ENCODE results near the gene SACM1L.
A peak's percentile ranks its signal among the peaks of the same experiment; 100 is the strongest.
"Not testable (repeated sequence)": the region's sequence is repeated elsewhere in the genome, so short reads cannot be mapped to it uniquely, and the experiment has no call there.

The SACM1L gene

DNA sequence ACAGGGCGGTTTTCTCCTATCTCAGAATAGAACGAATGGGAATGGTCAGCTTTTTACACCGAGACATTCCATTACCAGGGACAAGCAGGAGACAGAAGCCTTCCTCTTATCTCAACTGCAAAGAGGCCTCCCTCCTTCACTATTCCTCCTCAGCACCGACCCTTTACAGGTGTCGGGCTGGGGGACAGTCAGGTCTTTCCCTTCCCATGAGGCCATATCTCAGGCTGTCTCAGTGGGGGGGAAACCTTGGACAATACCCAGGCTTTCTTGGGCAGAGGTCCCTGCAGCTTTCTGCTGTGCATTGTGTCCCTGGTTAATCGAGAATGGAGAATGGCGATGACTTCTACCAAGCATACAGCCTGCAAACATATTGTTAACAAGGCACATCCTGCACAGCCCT lies 67.9 kb downstream of the SACM1L start:
- H3K9me3 Mint-ChIP-seq; ATAC-seq; H3K4me3 Mint-ChIP-seq; H3K27ac Mint-ChIP-seq; H3K4me1 Mint-ChIP-seq; H3K36me3 Mint-ChIP-seq; DNase-seq (ENCODE audit: low spot score in 2 of 2): not testable (repeated sequence)

DNA sequence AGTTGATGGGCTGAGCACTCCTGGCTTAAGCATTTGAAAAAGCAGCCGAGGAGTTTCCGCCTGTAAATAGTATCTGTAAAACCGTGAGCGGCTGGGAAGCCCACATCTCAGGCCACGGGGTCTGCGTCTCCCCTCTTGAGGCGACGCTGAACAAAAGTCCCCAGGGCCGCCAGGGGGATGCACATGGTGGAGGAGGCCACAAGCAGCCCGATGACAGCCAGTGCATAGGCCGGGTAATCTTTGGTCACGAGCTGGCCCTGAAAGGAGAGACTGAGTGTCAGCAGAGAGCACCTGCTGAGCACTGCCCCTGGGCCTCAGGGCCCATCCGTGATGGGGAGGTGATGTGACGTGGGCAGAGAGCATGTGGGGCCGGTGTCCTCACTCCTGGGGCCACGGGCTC lies 69.7 kb downstream of the SACM1L start:
- H3K4me1 Mint-ChIP-seq: peaks cover 9% of the 10 kb centered on the region

DNA sequence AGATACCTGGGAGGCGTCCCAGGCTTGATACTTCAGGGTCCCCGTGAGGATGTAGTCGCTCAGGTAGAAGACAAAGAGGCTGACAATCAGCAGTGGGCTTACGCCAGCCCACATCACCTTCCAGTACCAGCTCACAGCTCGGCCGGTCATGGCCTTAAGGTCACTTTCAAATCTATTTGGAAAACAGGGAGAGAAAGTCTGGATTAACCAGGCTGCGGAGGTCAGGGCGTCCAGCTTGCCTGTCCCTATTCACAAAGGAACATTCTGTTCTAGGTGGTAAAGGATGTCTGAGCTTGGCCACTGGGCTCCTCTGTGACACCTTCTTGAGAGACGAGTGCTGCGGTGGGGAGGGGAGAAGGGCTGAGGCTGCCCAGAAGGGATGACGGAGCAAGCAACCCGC lies 70.7 kb downstream of the SACM1L start:
- Mint-ChIP-seq H3K36me3 (no peaks in the 10 kb centered on the region), H3K4me3 (no peak overlapping the region), H3K27ac (no peak overlapping the region), H3K9me3 (no peaks in the 10 kb centered on the region), H3K4me1 (peaks cover 9% of the 10 kb centered on the region)
- no peak for ATAC-seq
- no peak for DNase-seq (ENCODE audit: low spot score in 2 of 2)

More for the DNA sequence above, 69.7 kb downstream of the SACM1L start:
- no peaks in the 10 kb centered on the region for H3K9me3 Mint-ChIP-seq
- no peak overlapping the region for H3K4me3 Mint-ChIP-seq
- ATAC-seq (no peak), DNase-seq (ENCODE audit: low spot score in 2 of 2) (no peak)
- H3K36me3 Mint-ChIP-seq: peaks cover 4% of the 10 kb centered on the region
- H3K27ac Mint-ChIP-seq: no peak overlapping the region

DNA sequence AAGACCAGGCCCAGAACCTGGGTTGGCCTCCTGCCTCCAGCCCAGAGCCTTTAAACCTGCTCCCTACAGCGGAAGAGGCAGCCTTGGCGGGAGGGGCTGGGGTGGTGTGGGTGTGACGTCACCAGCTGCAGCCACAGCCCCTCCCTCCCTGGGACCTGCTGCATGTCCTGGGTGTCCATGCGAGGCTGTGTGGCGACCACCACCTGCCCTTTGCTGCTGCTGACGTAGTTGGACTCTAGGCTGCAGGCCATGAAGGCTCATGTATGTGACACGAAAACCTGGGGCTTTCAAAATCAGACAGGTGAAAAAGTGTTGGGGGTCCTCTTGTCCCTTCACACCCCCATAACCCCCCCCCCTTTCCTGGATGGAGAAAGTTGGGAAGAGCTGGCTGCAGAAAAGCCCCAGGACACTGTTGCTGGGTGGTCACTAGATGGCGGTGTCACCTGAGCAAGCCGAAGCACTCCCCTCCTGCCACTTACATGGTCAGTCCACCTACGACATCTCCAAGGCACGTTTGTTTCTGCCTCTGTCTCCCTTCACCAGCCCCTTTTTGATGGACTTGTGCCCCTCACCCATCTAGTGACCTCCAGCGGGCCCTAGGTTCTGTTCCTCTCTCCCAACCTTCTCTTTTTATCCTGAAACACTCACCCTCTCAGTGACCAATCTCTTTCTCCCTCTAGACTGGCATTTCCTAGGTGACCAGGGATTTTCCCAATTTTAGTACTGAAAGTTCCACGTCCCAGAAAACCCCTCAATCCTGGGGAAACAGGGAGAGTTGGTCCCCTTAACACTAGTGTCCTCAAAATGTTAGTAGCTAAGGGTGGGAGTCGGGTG lies 71.9 kb downstream of the SACM1L start:
- peak in 1 of 2 donors; percentile 25 for DNase-seq (ENCODE audit: low spot score in 2 of 2)
- H3K36me3 Mint-ChIP-seq: no peaks in the 10 kb centered on the region
- H3K4me3 Mint-ChIP-seq: no peak overlapping the region
- H3K4me1 Mint-ChIP-seq: peaks cover 9% of the 10 kb centered on the region
- peak; percentile 74 for ATAC-seq
- no peaks in the 10 kb centered on the region for H3K9me3 Mint-ChIP-seq
- H3K27ac Mint-ChIP-seq: no peak overlapping the region

DNA sequence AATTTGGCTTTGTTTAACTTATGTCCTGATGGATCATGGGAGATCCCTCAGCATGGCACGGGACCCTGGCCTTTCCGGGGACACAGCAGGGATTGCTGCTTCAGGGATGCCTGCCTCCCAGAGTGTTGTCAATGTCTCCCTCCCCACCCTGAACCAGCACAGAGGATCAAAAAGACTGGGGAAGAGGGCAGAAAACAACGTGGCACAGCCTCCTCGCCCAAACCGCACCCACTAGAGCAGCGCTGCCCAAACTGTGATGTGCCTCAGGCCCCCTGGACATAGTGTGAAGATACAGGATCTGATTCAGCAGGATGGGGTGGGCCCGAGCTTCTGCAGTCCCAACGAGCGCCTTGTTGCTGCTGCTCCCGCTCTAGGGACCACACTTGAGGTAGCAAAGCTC lies 72.6 kb downstream of the SACM1L start:
- no peak for ATAC-seq
- Mint-ChIP-seq H3K36me3 (no peaks in the 10 kb centered on the region), H3K4me3 (no peak overlapping the region), H3K27ac (no peak overlapping the region), H3K9me3 (no peaks in the 10 kb centered on the region), H3K4me1 (peaks cover 9% of the 10 kb centered on the region)
- DNase-seq (ENCODE audit: low spot score in 2 of 2): no peak

DNA sequence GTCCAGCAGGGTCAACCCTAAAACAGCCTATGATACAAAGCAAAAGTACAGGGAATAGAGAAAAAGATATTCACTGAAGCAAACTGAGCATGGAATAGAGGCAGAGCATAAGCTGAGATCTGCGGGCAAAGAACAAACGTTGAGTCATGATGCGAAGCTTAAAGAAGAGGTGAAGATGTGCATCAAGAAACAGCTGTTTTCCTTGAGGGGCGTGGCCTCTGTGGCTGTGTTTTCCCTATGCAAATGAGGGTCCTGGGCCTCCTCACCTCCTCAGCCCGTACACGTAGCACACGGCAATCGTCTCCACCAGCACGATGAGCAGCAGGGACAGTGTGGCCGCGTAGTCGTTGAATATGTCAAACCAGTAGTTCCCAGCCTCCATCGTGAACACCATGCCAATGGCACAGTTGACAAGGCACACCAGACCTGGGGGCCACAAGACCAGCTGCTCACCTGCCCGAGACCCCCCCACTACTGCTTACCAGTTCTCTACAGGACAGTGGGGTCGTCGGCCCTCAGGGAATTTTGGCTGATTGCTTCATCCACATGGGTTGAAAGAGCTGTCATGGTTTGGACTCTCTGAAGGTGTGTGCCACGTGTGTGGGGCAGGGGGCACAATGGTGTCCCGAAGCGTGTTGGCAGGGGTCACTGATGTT lies 73.6 kb downstream of the SACM1L start:
- DNase-seq (ENCODE audit: low spot score in 2 of 2): no peak
- Mint-ChIP-seq H3K36me3 (no peaks in the 10 kb centered on the region), H3K9me3 (peaks cover 5% of the 10 kb centered on the region), H3K27ac (no peak overlapping the region), H3K4me1 (peaks cover 9% of the 10 kb centered on the region), H3K4me3 (no peak overlapping the region)
- no peak for ATAC-seq

DNA sequence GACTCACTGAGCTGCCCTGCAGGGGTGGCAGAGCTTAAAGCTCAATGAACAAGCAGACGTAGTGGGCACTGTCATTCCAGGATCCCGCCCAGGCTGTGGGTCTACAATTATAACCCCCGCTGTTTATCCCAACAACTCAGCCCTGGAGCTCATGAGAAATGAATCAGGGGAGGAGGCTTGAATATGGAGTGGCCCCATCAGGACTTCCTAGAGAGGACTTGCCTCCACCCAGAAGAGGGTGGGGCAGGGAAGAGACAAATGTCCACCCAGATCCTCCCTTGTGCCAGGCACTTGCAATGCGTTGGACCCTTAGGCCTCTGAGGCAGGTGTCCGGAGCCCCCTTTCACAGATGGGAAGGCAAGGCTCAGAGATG lies 74.1 kb downstream of the SACM1L start:
- DNase-seq (ENCODE audit: low spot score in 2 of 2) (no peak), ATAC-seq (no peak)
- H3K9me3 Mint-ChIP-seq: peaks cover 5% of the 10 kb centered on the region
- H3K27ac Mint-ChIP-seq: no peak overlapping the region
- no peaks in the 10 kb centered on the region for H3K36me3 Mint-ChIP-seq
- H3K4me1 Mint-ChIP-seq: peaks cover 9% of the 10 kb centered on the region
- H3K4me3 Mint-ChIP-seq: no peak overlapping the region

DNA sequence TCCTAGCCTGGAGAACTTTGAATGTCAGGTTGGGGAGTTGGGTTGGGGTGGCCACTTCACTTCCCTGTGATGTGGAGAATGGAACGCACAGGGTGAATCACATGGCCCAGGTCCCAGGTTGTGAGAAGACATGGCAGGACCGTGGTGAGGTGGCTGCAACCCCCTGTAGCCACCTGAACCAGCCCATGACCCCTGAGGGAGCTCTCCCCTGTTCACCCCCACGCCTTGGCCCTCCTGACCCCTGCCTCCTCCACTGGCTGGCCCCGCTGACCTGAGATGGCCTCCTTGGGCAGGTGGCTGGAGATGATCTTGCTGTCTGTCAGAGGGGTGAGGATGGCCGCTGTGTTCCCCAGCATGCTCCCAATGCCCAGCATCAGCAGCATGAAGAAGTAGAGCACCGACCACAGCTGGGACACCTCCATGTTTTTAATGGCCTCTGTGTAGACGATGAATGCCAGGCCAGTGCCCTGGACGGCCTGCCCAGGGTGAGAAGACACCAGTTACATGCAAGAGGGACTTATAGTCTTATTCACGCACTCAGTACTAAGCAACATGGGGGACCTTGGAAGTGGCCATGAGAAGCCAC lies 76.2 kb downstream of the SACM1L start:
- no peaks in the 10 kb centered on the region for H3K36me3 Mint-ChIP-seq
- peaks cover 5% of the 10 kb centered on the region for H3K9me3 Mint-ChIP-seq
- DNase-seq (ENCODE audit: low spot score in 2 of 2) (no peak), ATAC-seq (no peak)
- H3K4me3 Mint-ChIP-seq: no peak overlapping the region
- H3K27ac Mint-ChIP-seq: no peak overlapping the region
- peaks cover 9% of the 10 kb centered on the region for H3K4me1 Mint-ChIP-seq

DNA sequence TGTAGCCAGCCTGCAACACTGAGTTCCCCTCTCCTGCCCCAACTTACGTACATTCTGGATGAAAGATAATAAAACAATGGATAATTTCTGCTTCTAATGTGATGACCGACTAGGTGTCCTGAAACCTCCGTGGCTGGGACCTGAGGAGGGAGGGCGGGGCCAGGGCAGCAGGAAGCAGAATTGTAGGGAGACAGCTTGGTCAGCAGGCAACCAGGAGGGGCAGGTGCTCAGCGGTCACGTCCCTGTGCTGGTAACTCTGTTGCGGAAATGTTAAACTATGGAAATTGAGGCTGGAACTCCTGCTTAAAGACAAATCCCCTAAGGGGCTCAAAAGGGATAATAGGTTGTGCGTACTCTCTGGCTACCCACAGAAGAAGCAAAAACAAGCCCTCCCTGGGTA lies 76.8 kb downstream of the SACM1L start:
- Mint-ChIP-seq H3K27ac (no peak overlapping the region), H3K9me3 (peaks cover 5% of the 10 kb centered on the region), H3K36me3 (no peaks in the 10 kb centered on the region), H3K4me1 (peaks cover 9% of the 10 kb centered on the region), H3K4me3 (no peak overlapping the region)
- no peak for DNase-seq (ENCODE audit: low spot score in 2 of 2)
- no peak for ATAC-seq

DNA sequence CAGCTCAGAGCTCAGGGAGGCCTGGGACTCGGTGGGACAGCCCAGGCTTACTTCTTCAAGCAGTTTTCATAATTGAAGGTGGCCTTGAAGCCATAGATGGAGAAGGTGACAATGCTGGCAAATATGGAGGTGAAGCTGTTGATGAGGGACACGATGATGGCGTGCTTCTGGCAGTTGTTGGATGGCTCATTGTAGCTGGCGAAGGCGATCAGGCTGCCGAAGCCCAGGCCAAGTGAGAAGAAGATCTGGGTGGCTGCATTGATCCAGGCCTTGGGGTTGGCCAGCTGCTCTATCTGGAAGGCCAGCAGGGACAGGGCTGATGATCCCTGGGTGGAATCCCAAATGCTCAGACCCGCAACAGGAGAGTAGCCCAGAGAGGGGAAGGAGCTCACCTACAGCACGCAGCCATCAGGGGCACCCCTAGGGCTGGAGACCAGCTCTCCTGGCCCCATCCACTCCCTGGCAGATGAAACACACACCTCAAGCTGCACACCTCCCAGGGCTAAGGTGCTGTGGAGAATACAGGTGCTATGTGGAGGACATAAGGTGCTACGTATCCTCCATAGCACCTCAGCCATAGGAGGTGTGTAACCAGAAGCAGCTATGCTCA lies 82.1 kb downstream of the SACM1L start:
- ATAC-seq (no peak), DNase-seq (ENCODE audit: low spot score in 2 of 2) (no peak)
- Mint-ChIP-seq H3K4me3 (no peak overlapping the region), H3K27ac (no peak overlapping the region), H3K36me3 (peaks cover 5% of the 10 kb centered on the region), H3K9me3 (peaks cover 5% of the 10 kb centered on the region), H3K4me1 (peaks cover 30% of the 10 kb centered on the region)

DNA sequence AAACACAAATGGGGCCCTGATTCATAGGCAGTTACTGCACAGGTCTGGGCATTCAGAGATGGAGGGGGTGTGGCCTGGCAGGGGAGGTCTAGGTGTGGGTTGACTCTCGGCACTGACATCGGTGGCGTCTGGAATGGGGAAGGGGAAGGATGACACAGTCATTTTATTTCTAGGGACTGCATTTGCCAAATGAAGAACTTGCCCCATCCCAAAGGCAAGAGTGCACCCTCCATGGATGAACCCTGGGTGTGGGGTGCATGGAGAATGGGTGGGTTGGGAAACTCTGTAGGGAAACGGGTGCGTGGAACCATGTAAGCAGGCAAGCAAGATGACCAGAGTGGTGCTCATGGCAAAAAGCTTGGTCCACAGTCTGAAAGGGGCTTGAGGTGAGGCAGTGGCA lies 82.6 kb downstream of the SACM1L start:
- peaks cover 5% of the 10 kb centered on the region for H3K36me3 Mint-ChIP-seq
- H3K27ac Mint-ChIP-seq: no peak overlapping the region
- ATAC-seq (no peak), DNase-seq (ENCODE audit: low spot score in 2 of 2) (no peak)
- peaks cover 30% of the 10 kb centered on the region for H3K4me1 Mint-ChIP-seq
- H3K9me3 Mint-ChIP-seq: peaks cover 5% of the 10 kb centered on the region
- H3K4me3 Mint-ChIP-seq: no peak overlapping the region

DNA sequence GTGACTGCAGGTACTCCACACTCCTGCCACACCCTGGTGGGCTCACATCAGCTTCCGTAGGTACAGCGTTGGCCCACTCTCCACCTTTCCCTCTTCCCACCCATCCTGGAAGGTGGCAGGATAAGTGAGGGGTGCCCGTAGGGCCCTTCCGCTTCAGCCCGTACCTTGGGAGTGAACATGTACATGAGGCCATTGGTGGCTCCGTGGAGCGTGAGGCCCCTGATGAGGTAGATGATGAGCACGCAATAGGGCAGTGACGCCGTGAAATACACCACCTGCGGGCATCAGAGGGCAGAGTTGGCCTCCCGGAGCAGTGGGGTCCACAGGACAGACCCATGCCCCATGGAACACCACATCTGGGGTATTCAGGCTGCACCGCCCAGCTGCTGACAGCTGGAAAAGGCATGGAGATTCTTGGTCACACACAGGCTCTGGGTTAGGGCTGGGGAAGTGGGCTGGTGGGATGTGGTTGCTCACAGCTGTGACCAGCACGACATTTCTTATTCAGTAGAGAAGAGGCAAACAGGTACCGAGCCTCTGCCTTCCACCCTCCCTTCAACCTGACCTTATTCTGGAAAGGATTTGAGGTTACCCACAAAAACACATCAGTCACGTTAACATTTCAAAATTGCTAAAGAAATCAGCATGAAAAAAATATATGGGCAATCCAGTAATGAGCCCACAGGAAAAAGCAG lies 83.3 kb downstream of the SACM1L start:
- H3K27ac Mint-ChIP-seq: peak overlapping the region; percentile 18
- H3K9me3 Mint-ChIP-seq: peaks cover 1% of the 10 kb centered on the region
- peaks cover 5% of the 10 kb centered on the region for H3K36me3 Mint-ChIP-seq
- peak; percentile 83 for ATAC-seq
- H3K4me1 Mint-ChIP-seq: peaks cover 30% of the 10 kb centered on the region
- DNase-seq (ENCODE audit: low spot score in 2 of 2): no peak
- no peak overlapping the region for H3K4me3 Mint-ChIP-seq

DNA sequence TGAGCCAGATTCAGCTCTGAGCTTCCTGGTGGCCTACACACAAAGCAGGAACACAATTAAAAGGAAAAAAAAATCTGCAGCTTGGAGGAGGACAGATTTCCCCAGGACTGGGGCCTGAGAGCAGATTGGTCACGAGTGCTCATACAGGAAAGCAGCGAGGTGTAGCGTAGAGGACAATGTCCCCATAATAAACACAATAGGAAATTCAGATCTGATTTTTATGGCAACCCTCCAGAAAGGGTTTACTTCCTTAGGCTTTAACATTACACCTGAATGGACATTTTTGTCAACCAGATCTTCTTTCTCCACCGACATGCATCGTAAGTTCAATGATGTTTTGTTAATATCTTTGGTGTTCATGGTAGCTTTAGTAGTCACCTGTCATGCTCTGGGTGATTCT lies 83.9 kb downstream of the SACM1L start:
- no peak for DNase-seq (ENCODE audit: low spot score in 2 of 2)
- ATAC-seq: no peak
- H3K27ac Mint-ChIP-seq: peak overlapping the region; percentile 18
- H3K9me3 Mint-ChIP-seq: no peaks in the 10 kb centered on the region
- peaks cover 30% of the 10 kb centered on the region for H3K4me1 Mint-ChIP-seq
- H3K4me3 Mint-ChIP-seq: no peak overlapping the region
- peaks cover 5% of the 10 kb centered on the region for H3K36me3 Mint-ChIP-seq

DNA sequence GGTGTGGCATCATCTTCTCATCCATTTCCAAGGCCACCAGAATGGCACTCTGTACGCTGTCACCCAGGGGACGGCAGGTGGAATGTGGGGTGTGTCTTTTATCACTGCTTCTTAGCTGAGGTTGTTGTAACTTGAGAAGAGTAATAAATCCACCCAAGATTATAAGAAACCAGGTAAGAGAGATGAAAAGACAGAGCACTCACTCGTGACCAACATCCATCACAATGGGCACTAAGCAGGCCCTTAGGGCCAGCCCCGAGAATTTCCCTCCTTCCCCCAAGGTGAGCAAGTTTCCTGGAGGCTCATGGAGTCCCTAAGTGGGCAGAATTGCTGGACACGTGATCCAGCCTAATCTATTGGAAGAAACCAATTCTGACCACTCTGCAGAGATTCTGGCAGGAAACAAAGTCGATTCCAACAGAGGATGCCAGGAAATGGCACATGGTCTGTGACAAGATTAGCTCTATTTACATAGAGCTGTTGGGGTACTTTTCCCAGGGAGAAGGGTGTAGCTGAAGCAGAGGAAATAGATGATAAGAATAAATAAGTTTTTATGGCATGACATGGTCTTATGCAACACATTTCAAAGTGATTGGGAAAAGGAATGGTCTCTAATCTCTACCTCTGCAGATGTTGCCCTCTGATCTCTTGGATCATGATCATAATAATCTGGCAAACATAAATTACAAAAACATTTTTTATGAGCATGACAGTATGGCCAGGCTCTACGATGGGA lies 84.7 kb downstream of the SACM1L start:
- DNase-seq (ENCODE audit: low spot score in 2 of 2): no peak
- Mint-ChIP-seq H3K4me1 (peaks cover 30% of the 10 kb centered on the region), H3K4me3 (no peak overlapping the region), H3K27ac (no peak overlapping the region), H3K9me3 (no peaks in the 10 kb centered on the region), H3K36me3 (peaks cover 5% of the 10 kb centered on the region)
- no peak for ATAC-seq

All from stimulated activated effector memory CD8-positive, alpha-beta T cell treated with anti-CD3 and anti-CD28 coated beads, Interleukin-12 subunit alpha, Interleukin-12 subunit beta, amount 100 ng/mL, for 72 hours (primary cell).